Transverse colon (tissue), 4 donors: ENCODE results near the gene CCDC86. TPM values are rescaled to one million over a fixed set of nuclear protein-coding genes. Genes with fewer than 3 reads are reported as not detected.

Source experiments
- DNase-seq: peaks from one replicate; pipeline ENCODE4 v3.0.0-alpha.2; 2019
- H3K27ac ChIP-seq, 4 donors: fragments of 200-600 bp; sonication (generic); 2 replicates each; pipeline ENCODE4 v1.5.1; 2016 to 2018; ENCODE audit warnings: inconsistent platforms in 4 of 4
- H3K27me3 ChIP-seq: fragments of 200-600 bp; sonication (generic); 2 replicates; pipeline ENCODE4 v1.5.1; 2017; ENCODE audit warnings: inconsistent platforms
- H3K36me3 ChIP-seq, 4 donors: fragments of 200-600 bp; sonication (generic); 2 replicates each; pipeline ENCODE4 v1.5.1; 2017 to 2019; ENCODE audit warnings: inconsistent platforms in 4 of 4
- H3K4me1 ChIP-seq, 4 donors: fragments of 200-600 bp; sonication (generic); 2 replicates each; pipeline ENCODE4 v1.5.1; 2017 to 2020; ENCODE audit warnings: inconsistent platforms in 4 of 4
- H3K4me3 ChIP-seq, 4 donors: fragments of 200-600 bp; sonication (generic); 1 replicate in 1 of 4; 2 replicates in 3 of 4; pipeline versions ENCODE4 v1.5.1 to v1.6.1; 2017 to 2019; ENCODE audit warnings: inconsistent platforms in 4 of 4
- H3K9me3 ChIP-seq, 2 donors: fragments of 200-600 bp; sonication (generic); 2 replicates each; pipeline ENCODE4 v1.5.1; 2017 to 2019; ENCODE audit warnings: inconsistent platforms in 2 of 2
- CTCF ChIP-seq, 5 experiments: fragments of 200-600 bp in 3 of 5; fragments of 450-650 bp in 2 of 5; sonication (generic) in 3 of 5; IDR thresholded peaks; 1 replicate in 2 of 5; 2 replicates in 3 of 5; pipeline ENCODE4 v1.5.1; 2016 to 2017; ENCODE audit warnings: antibody characterized with exemption in 5 of 5, inconsistent platforms in 3 of 5, mild to moderate bottlenecking in 2 of 5, moderate library complexity in 1 of 5
- EP300 ChIP-seq: sonication (generic); formaldehyde crosslinking; IDR thresholded peaks from one replicate; pipeline ENCODE4 v1.6.1; 2017; ENCODE audit warnings: antibody characterized with exemption, low read depth
- POLR2A ChIP-seq: fragments of 450-650 bp; IDR thresholded peaks from one replicate; pipeline ENCODE4 v1.6.1; 2016; ENCODE audit warnings: antibody characterized with exemption, mild to moderate bottlenecking, moderate library complexity
- POLR2AphosphoS5 ChIP-seq, 3 donors: sonication (generic); formaldehyde crosslinking; IDR thresholded peaks; one replicate each; pipeline ENCODE4 v1.6.1; 2016; ENCODE audit warnings: antibody characterized with exemption in 3 of 3
- WGBS, 2 donors: methylation state at CpG; one replicate each; pipeline ENCODE4 v1.1.5; 2018; ENCODE audit warnings: low coverage in 1 of 2; 5-methylcytosine and 5-hydroxymethylcytosine counted together
- in situ Hi-C, 4 donors: fragments of 200-750 bp; cut with MboI; loops; one replicate each; pipeline versions ENCODE4 v1.15.0 to v1.15.1; 2017; ENCODE audit warnings: low sequenced_read_pairs in 3 of 4, low pct_ligation_motif_present in 1 of 4, low pct_unique_long_range_greater_than_20kb in 1 of 4
- intact Hi-C: fragments of 100-400 bp; cut with DNase I; formaldehyde crosslinking; loops from one replicate; pipeline ENCODE4 v1.15.1; 2023; ENCODE audit warnings: low total_unique reads
- total RNA-seq, 4 donors: library from RNA; depleted of rRNA; stranded (reverse); fragments of >200 nt; gene quantifications; one replicate each; pipeline ENCODE4 v1.1.0, GENCODE V29; 2016

Gene CCDC86
- total RNA-seq, 4 donors from 2014 or later = 1.9 to 9.1 (median 5.5) TPM

GRCh38 chr11:60840470-60841430 is 1.2 kb upstream of the CCDC86 start:
- in situ Hi-C loops = loop anchor here in 2 of 4 donors (25.0 kb wide), 3 partner anchors 297 to 497 kb away; partner anchors contain the start of genes DDB1 (in 1 of the 2) and TKFC (in 1 of the 2)
- intact Hi-C loops = no loop called here
- Histone ChIP-seq H3K27ac (peak overlapping the region; percentile 69 to 85 (median 80)), H3K9me3 (no peaks in the 10 kb centered on the region), H3K36me3 (no peaks in the 10 kb centered on the region), H3K4me1 (peaks cover 19 to 39% (median 32%) of the 10 kb centered on the region in 4 donors), H3K4me3 (peak overlapping the region in 1 of 4 donors; percentile 96), H3K27me3 (no peaks in the 10 kb centered on the region)
- TF ChIP-seq EP300 = no peak
- DNase-seq = peak; percentile 33
- WGBS, 2 donors = 79 to 81% methylated on average over 3 to 14 of the region's 14 CpGs

GRCh38 chr11:60842668-60843600 is 1.0 kb downstream of the CCDC86 start:
- no peak for DNase-seq
- peaks cover 19 to 39% (median 32%) of the 10 kb centered on the region in 4 donors for H3K4me1 ChIP-seq

GRCh38 chr11:60844045-60844869 is 2.3 kb downstream of the CCDC86 start:
- Histone ChIP-seq H3K4me3 (peak overlapping the region in 2 of 4 donors; percentile 59 to 96), H3K27ac (peak overlapping the region in 2 of 4 donors; percentile 69 to 85), H3K9me3 (no peaks in the 10 kb centered on the region), H3K36me3 (peaks cover 0 to 9% (median 2%) of the 10 kb centered on the region in 4 donors), H3K4me1 (peaks cover 19 to 39% (median 32%) of the 10 kb centered on the region in 4 donors), H3K27me3 (no peaks in the 10 kb centered on the region)
- DNase-seq = no peak
- 53 to 65% methylated on average over 3 to 10 of the region's 10 CpGs for WGBS, 2 donors
- intact Hi-C loops (no loop called here), in situ Hi-C loops (loop anchor here in 2 of 4 donors (25.0 kb wide), 3 partner anchors 293 to 493 kb away; partner anchors contain the start of genes DDB1 (in 1 of the 2) and TKFC (in 1 of the 2))
- no peak for TF ChIP-seq CTCF (IDR thresholded peaks at IDR 0.05)
- no peak for TF ChIP-seq POLR2AphosphoS5 (IDR thresholded peaks at IDR 0.05)
- no peak for TF ChIP-seq POLR2A
- TF ChIP-seq EP300 = no peak

More at GRCh38 chr11:60842668-60843600, 1.0 kb downstream of the CCDC86 start:
- Histone ChIP-seq H3K27me3 (no peaks in the 10 kb centered on the region), H3K9me3 (no peaks in the 10 kb centered on the region), H3K36me3 (peaks cover 0 to 6% (median 0%) of the 10 kb centered on the region in 4 donors), H3K27ac (peak overlapping the region; percentile 69 to 85 (median 80)), H3K4me3 (peak overlapping the region; percentile 59 to 96 (median 63))
- in situ Hi-C loops (loop anchor here in 2 of 4 donors (25.0 kb wide), 3 partner anchors 294 to 494 kb away; partner anchors contain the start of genes DDB1 (in 1 of the 2) and TKFC (in 1 of the 2)), intact Hi-C loops (no loop called here)
- no peak for TF ChIP-seq EP300
- TF ChIP-seq CTCF (IDR thresholded peaks at IDR 0.05) = no peak
- TF ChIP-seq POLR2AphosphoS5 (IDR thresholded peaks at IDR 0.05) = no peak
- TF ChIP-seq POLR2A = no peak
- 7 to 60% methylated on average over 2 to 21 of the region's 23 CpGs for WGBS, 2 donors

GRCh38 chr11:60844870-60845221 is 2.9 kb downstream of the CCDC86 start:
- DNase-seq = no peak
- no peak for TF ChIP-seq POLR2A
- no peak for TF ChIP-seq EP300
- no peak for TF ChIP-seq POLR2AphosphoS5 (IDR thresholded peaks at IDR 0.05)
- no peak for TF ChIP-seq CTCF (IDR thresholded peaks at IDR 0.05)
- no peaks in the 10 kb centered on the region for H3K9me3 ChIP-seq
- peaks cover 19 to 39% (median 32%) of the 10 kb centered on the region in 4 donors for H3K4me1 ChIP-seq
- H3K4me3 ChIP-seq = no peak overlapping the region
- 44 to 46% methylated on average over 4 of the region's 4 CpGs for WGBS, 2 donors
- intact Hi-C loops (no loop called here), in situ Hi-C loops (loop anchor here in 2 of 4 donors (25.0 kb wide), 3 partner anchors 292 to 492 kb away; partner anchors contain the start of genes DDB1 (in 1 of the 2) and TKFC (in 1 of the 2))
- H3K27ac ChIP-seq = no peak overlapping the region
- no peaks in the 10 kb centered on the region for H3K27me3 ChIP-seq
- peaks cover 0 to 12% (median 5%) of the 10 kb centered on the region in 4 donors for H3K36me3 ChIP-seq
